LNCaP clone FGC (cell line): Measurements from ENCODE around the gene TM9SF3.

Experiments used
- DNase-seq: peaks from one replicate; pipeline ENCODE4 v3.0.0-alpha.2; 2011; ENCODE audit warnings: low read depth
- H3K4me3 ChIP-seq: 2 replicates; pipeline ENCODE4 v1.5.1; 2011; ENCODE audit warnings: mild to moderate bottlenecking, low read depth, low read length, control low read depth
- TF ChIP-seq, protein P1 (sequence below): IDR thresholded peaks from 2 replicates; pipeline ENCODE4 v1.5.1; 2012; ENCODE audit warnings: mild to moderate bottlenecking; ENCODE audit not compliant: control insufficient read depth, insufficient read depth; ENCODE audit errors: extremely low read depth

TM9SF3 gene

GRCh38 chr10:96606216-96606615 is 19.4 kb upstream of the TM9SF3 start:
- no peak for DNase-seq
- no peak overlapping the region for H3K4me3 ChIP-seq
- TF ChIP-seq, protein P1, sequence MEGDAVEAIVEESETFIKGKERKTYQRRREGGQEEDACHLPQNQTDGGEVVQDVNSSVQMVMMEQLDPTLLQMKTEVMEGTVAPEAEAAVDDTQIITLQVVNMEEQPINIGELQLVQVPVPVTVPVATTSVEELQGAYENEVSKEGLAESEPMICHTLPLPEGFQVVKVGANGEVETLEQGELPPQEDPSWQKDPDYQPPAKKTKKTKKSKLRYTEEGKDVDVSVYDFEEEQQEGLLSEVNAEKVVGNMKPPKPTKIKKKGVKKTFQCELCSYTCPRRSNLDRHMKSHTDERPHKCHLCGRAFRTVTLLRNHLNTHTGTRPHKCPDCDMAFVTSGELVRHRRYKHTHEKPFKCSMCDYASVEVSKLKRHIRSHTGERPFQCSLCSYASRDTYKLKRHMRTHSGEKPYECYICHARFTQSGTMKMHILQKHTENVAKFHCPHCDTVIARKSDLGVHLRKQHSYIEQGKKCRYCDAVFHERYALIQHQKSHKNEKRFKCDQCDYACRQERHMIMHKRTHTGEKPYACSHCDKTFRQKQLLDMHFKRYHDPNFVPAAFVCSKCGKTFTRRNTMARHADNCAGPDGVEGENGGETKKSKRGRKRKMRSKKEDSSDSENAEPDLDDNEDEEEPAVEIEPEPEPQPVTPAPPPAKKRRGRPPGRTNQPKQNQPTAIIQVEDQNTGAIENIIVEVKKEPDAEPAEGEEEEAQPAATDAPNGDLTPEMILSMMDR: no peak

DNA sequence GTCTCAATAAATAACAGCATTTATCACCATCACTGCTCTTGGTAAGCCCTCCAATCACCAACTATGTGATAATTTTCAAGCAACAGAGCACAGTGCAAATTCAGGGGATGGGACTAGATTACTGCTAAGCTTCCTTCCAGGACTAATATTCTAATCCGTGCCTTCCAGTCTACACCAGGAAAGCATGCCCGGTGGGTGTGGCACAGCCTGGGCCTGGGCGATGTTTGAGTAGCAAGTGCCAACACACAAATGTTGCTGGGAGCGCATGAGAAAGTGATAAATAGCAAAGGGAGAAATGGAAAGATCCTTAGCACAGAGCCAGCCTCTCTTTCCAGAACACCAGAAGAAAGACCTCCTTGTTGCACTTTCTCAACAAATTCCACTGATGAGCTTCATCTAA is 13.5 kb upstream of the TM9SF3 start:
- TF ChIP-seq, protein P1: no peak
- no peak overlapping the region for H3K4me3 ChIP-seq
- no peak for DNase-seq

GRCh38 chr10:96598846-96599245 is 12.0 kb upstream of the TM9SF3 start:
- no peak overlapping the region for H3K4me3 ChIP-seq
- TF ChIP-seq, protein P1: no peak
- DNase-seq: no peak

GRCh38 chr10:96596422-96597407 is 9.9 kb upstream of the TM9SF3 start:
- TF ChIP-seq, protein P1: no peak
- DNase-seq: peak; percentile 84
- no peak overlapping the region for H3K4me3 ChIP-seq

DNA sequence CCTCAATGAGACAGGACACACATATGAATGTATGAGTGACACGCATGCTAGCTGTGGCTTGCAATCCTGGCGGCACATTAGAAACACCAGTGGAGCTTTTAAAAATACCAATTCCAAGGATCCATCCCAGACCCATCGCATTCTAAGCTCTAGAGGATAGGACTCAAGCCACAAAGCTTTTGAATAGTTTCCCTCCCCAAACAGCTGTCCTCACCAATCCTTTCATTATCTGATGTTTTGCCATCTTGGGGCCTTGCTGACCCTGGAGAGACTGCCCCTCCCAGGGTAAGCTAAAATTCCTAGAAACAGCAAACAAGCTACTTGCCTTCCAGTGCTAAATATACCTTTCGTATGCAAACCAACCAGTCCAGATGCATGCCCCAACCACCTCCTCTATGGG is 8.9 kb upstream of the TM9SF3 start:
- TF ChIP-seq, protein P1: no peak
- no peak for DNase-seq
- no peak overlapping the region for H3K4me3 ChIP-seq

- no peak overlapping the region for H3K4me3 ChIP-seq
- no peak for DNase-seq
- TF ChIP-seq, protein P1: no peak
These were observed 5.1 kb upstream of the TM9SF3 start for GRCh38 chr10:96591946-96592345.
